H9 (cell line): ENCODE results near the gene ADARB2. TPM values are rescaled to one million over a fixed set of nuclear protein-coding genes. Genes with fewer than 3 reads are reported as not detected.

Experiments
- DNase-seq: peaks from one replicate; pipeline ENCODE4 v3.0.0-alpha.2; 2017
- H2AFZ ChIP-seq: one replicate; pipeline ENCODE4 v1.6.1; 2013; ENCODE audit warnings: mild to moderate bottlenecking, low read length, control low read depth, moderate library complexity
- H2AK5ac ChIP-seq: 2 replicates; pipeline ENCODE4 v1.6.1; 2013; ENCODE audit warnings: low read length, control low read depth, mixed read lengths; ENCODE audit not compliant: insufficient read length
- H2BK120ac ChIP-seq: one replicate; pipeline ENCODE4 v1.6.1; 2013; ENCODE audit warnings: low read depth, mild to moderate bottlenecking, low read length, control low read depth, inconsistent platforms; ENCODE audit not compliant: poor library complexity, severe bottlenecking
- H2BK12ac ChIP-seq: 2 replicates; pipeline ENCODE4 v1.6.1; 2013; ENCODE audit warnings: low read length, control low read depth, mixed read lengths, low read depth; ENCODE audit not compliant: insufficient read length
- H2BK15ac ChIP-seq: 2 replicates; pipeline ENCODE4 v1.6.1; 2013; ENCODE audit warnings: low read depth, low read length, control low read depth
- H2BK20ac ChIP-seq: one replicate; pipeline ENCODE4 v1.6.1; 2013; ENCODE audit warnings: low read depth, mild to moderate bottlenecking, low read length, control low read depth, inconsistent platforms; ENCODE audit not compliant: poor library complexity, severe bottlenecking
- H2BK5ac ChIP-seq: 2 replicates; pipeline ENCODE4 v1.6.1; 2013; ENCODE audit warnings: low read length, control low read depth, mixed read lengths; ENCODE audit not compliant: insufficient read length
- H3K14ac ChIP-seq: 2 replicates; pipeline ENCODE4 v1.6.1; 2013; ENCODE audit warnings: low read length, control low read depth; ENCODE audit not compliant: insufficient read depth
- H3K18ac ChIP-seq: 2 replicates; pipeline ENCODE4 v1.6.1; 2013; ENCODE audit warnings: low read depth, mild to moderate bottlenecking, mixed read lengths, low read length, control low read depth; ENCODE audit not compliant: insufficient read length
- H3K23ac ChIP-seq: 2 replicates; pipeline ENCODE4 v1.6.1; 2013; ENCODE audit warnings: low read length, control low read depth, mixed read lengths, low read depth; ENCODE audit not compliant: insufficient read length
- H3K23me2 ChIP-seq: 2 replicates; pipeline ENCODE4 v1.6.1; 2013; ENCODE audit warnings: low read depth, mild to moderate bottlenecking, mixed read lengths, low read length, control low read depth; ENCODE audit not compliant: insufficient read length, poor library complexity, severe bottlenecking
- H3K27ac ChIP-seq: 2 replicates; pipeline ENCODE4 v1.5.1; 2013; ENCODE audit warnings: low read length, control low read depth, mixed read lengths, low read depth; ENCODE audit not compliant: insufficient read length
- H3K27me3 ChIP-seq: 2 replicates; pipeline ENCODE4 v1.6.1; 2013; ENCODE audit warnings: low read length, control low read depth, inconsistent platforms; ENCODE audit not compliant: insufficient read depth
- H3K4ac ChIP-seq: 2 replicates; pipeline ENCODE4 v1.6.1; 2013; ENCODE audit warnings: low read depth, mild to moderate bottlenecking, control low read depth, inconsistent platforms, low read length, moderate library complexity
- H3K4me1 ChIP-seq: 2 replicates; pipeline ENCODE4 v1.6.1; 2013; ENCODE audit warnings: low read length, control low read depth, inconsistent platforms; ENCODE audit not compliant: insufficient read depth
- H3K4me2 ChIP-seq: 2 replicates; pipeline ENCODE4 v1.6.1; 2013; ENCODE audit warnings: low read length, control low read depth, mixed read lengths; ENCODE audit not compliant: insufficient read length, insufficient read depth
- H3K56ac ChIP-seq: 2 replicates; pipeline ENCODE4 v1.6.1; 2013; ENCODE audit warnings: low read depth, mild to moderate bottlenecking, mixed read lengths, low read length, control low read depth; ENCODE audit not compliant: insufficient read length
- H3K79me1 ChIP-seq: 2 replicates; pipeline ENCODE4 v1.6.1; 2013; ENCODE audit warnings: low read depth, mild to moderate bottlenecking, moderate library complexity, low read length, control low read depth, inconsistent platforms; ENCODE audit not compliant: insufficient read depth, poor library complexity, severe bottlenecking
- H3K79me2 ChIP-seq: 2 replicates; pipeline ENCODE4 v1.6.1; 2013; ENCODE audit warnings: low read length, control low read depth, inconsistent platforms; ENCODE audit not compliant: insufficient read depth
- H3K9ac ChIP-seq: 2 replicates; pipeline ENCODE4 v1.6.1; 2013; ENCODE audit warnings: low read length, control low read depth, mixed read lengths; ENCODE audit not compliant: insufficient read length; ENCODE audit errors: extremely low read depth
- H3K9me3 ChIP-seq: one replicate; pipeline ENCODE4 v1.6.1; 2013; ENCODE audit warnings: low read depth, low read length, inconsistent platforms; ENCODE audit not compliant: control insufficient read depth
- H3T11ph ChIP-seq: one replicate; pipeline ENCODE4 v1.6.1; 2013; ENCODE audit warnings: mild to moderate bottlenecking, low read length, control low read depth, inconsistent platforms
- H4K20me1 ChIP-seq: one replicate; pipeline ENCODE4 v1.6.1; 2013; ENCODE audit not compliant: control insufficient read depth, insufficient read length, insufficient read depth
- H4K5ac ChIP-seq: 2 replicates; pipeline ENCODE4 v1.6.1; 2013; ENCODE audit warnings: low read depth, mild to moderate bottlenecking, mixed read lengths, low read length, control low read depth; ENCODE audit not compliant: insufficient read length
- H4K8ac ChIP-seq: replicated peaks from 2 replicates; pipeline ENCODE4 v1.6.1; 2013; ENCODE audit warnings: low read length, control low read depth, mixed read lengths, low read depth; ENCODE audit not compliant: insufficient read length
- H4K91ac ChIP-seq: 2 replicates; pipeline ENCODE4 v1.6.1; 2013; ENCODE audit warnings: low read depth, mild to moderate bottlenecking, moderate library complexity, mixed read lengths, low read length, control low read depth; ENCODE audit not compliant: insufficient read length
- H3K27ac Mint-ChIP-seq, 3 experiments: 2 replicates in 2 of 3; 3 replicates in 1 of 3; pipeline ENCODE4 v1.8.0; 2020 to 2021; ENCODE audit warnings: mixed read lengths in 3 of 3, mild to moderate bottlenecking in 1 of 3, moderate library complexity in 1 of 3
- H3K27me3 Mint-ChIP-seq: 2 replicates; pipeline ENCODE4 v1.8.0; 2021; ENCODE audit warnings: low read depth, mild to moderate bottlenecking, moderate library complexity, mixed read lengths
- H3K36me3 Mint-ChIP-seq, 3 experiments: 2 replicates in 2 of 3; 3 replicates in 1 of 3; pipeline ENCODE4 v1.8.0; 2020 to 2021; ENCODE audit warnings: low read depth in 3 of 3, mixed read lengths in 3 of 3; ENCODE audit not compliant: insufficient read depth in 1 of 3
- H3K4me1 Mint-ChIP-seq, 2 experiments: 2 replicates each; pipeline ENCODE4 v1.8.0; 2020; ENCODE audit warnings: mixed read lengths in 2 of 2
- H3K4me3 Mint-ChIP-seq, 2 experiments: 2 replicates in 1 of 2; 3 replicates in 1 of 2; pipeline ENCODE4 v1.8.0; 2020 to 2021; ENCODE audit warnings: mild to moderate bottlenecking in 2 of 2, mixed read lengths in 2 of 2, moderate library complexity in 1 of 2
- H3K9me3 Mint-ChIP-seq, 2 experiments: 2 replicates in 1 of 2; 3 replicates in 1 of 2; pipeline ENCODE4 v1.8.0; 2020; ENCODE audit warnings: mild to moderate bottlenecking in 2 of 2, mixed read lengths in 2 of 2, moderate library complexity in 1 of 2
- WGBS: extraction: QIAGEN DNeasy Blood & Tissue Kit; methylation state at CpG from one replicate; pipeline ENCODE4 v1.1.7; 2013; ENCODE audit warnings: missing lambda C conversion rate, low lambda C conversion rate, mixed read lengths; ENCODE audit not compliant: insufficient read length; ENCODE audit errors: extremely low coverage; 5-methylcytosine and 5-hydroxymethylcytosine counted together
- total RNA-seq: library from RNA; stranded (reverse); gene quantifications from 2 replicates; pipeline ENCODE4 v1.2.1, GENCODE V29; 2021
- TF ChIP-seq, protein P1 (sequence below): fragments of 200-600 bp; sonication (generic); conservative IDR thresholded peaks from 3 replicates; pipeline ENCODE4 v1.8.0; 2021; ENCODE audit warnings: antibody characterized with exemption, mild to moderate bottlenecking

The ADARB2 gene
- total RNA-seq, 1 experiment from 2014 or later, result 0.87 TPM

DNA sequence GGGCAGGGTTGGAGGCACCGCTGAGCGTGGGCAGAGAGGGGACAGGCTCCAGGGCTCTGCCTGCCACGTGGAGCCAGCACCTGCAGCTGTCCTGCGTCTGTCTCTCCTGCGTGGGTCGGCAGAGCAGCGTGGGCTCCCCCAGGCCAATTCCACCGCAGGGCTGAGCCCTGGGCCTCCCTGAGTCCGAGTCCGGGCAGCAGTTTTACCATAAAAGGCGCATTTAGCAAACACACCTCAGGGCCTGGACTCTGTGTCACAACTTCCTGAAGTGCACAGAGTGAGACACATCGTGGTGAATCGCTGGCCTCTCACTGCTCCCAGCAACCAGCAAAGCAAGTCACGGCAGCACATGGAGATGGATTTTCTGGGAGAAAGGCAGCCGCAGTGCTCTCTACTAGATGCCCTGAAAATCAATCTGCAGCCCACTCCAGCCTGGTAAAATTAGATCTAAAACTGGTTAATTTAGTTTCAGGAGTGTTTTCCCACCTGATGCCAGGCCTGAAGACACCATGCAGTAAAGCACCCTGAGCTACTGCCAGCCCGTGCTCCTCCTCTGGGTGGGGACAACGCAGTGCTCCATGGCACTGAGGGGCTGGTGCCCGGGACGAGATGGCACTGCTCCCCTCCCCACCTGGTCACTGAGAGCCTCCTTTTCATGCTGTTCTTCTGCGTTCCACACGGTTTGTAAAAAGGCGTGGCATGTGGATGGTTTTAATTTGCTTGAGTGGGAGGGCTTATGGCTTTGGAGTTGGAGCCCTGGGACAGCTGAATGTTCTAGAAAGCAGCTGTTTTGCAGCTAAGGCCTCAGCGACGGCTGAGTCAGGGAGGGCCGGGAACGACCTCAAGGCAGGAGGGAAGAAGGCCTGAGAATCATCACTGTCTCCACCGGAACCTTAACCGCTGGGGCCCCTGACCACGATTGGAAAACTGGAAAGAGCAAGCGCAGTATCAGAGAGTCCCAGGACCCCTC is 336.9 kb downstream of the ADARB2 start:
- no peak overlapping the region for H3K27ac ChIP-seq
- H4K5ac ChIP-seq, result no peak overlapping the region
- H3K36me3 Mint-ChIP-seq, result no peaks in the 10 kb centered on the region; a peak in 1 of 7 replicates
- H3K23me2 ChIP-seq, result no peaks in the 10 kb centered on the region
- no peak overlapping the region for H3K56ac ChIP-seq
- H4K20me1 ChIP-seq, result no peaks in the 10 kb centered on the region
- H3K9me3 ChIP-seq, result no peaks in the 10 kb centered on the region
- H3K9ac ChIP-seq, result no peak overlapping the region
- no peak overlapping the region for H2BK5ac ChIP-seq
- no peaks in the 10 kb centered on the region for H3K9me3 Mint-ChIP-seq
- no peak overlapping the region for H3K4me3 Mint-ChIP-seq
- H3K14ac ChIP-seq, result no peak overlapping the region; the same call in 1 of the 2 replicates
- WGBS, result no CpG with 5 or more reads among the region's 30 CpGs
- no peak overlapping the region for H4K8ac ChIP-seq
- H3T11ph ChIP-seq, result no peak overlapping the region
- H4K91ac ChIP-seq, result no peak overlapping the region
- no peak overlapping the region for H2BK20ac ChIP-seq
- H2BK12ac ChIP-seq, result no peak overlapping the region
- no peaks in the 10 kb centered on the region for H3K79me2 ChIP-seq
- H2BK120ac ChIP-seq, result no peak overlapping the region
- TF ChIP-seq, protein P1, sequence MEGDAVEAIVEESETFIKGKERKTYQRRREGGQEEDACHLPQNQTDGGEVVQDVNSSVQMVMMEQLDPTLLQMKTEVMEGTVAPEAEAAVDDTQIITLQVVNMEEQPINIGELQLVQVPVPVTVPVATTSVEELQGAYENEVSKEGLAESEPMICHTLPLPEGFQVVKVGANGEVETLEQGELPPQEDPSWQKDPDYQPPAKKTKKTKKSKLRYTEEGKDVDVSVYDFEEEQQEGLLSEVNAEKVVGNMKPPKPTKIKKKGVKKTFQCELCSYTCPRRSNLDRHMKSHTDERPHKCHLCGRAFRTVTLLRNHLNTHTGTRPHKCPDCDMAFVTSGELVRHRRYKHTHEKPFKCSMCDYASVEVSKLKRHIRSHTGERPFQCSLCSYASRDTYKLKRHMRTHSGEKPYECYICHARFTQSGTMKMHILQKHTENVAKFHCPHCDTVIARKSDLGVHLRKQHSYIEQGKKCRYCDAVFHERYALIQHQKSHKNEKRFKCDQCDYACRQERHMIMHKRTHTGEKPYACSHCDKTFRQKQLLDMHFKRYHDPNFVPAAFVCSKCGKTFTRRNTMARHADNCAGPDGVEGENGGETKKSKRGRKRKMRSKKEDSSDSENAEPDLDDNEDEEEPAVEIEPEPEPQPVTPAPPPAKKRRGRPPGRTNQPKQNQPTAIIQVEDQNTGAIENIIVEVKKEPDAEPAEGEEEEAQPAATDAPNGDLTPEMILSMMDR, result no peak
- H2AK5ac ChIP-seq, result no peak overlapping the region
- peak overlapping the region in 2 of 3 experiments; percentile 31 to 70; a peak in 3 of 7 replicates for H3K27ac Mint-ChIP-seq
- no peaks in the 10 kb centered on the region for H3K27me3 ChIP-seq
- no peak overlapping the region for H2AFZ ChIP-seq
- peaks cover 3% of the 10 kb centered on the region for H3K27me3 Mint-ChIP-seq
- no peaks in the 10 kb centered on the region for H3K4me1 ChIP-seq
- DNase-seq, result no peak
- H3K4me1 Mint-ChIP-seq, result peaks cover 12 to 24% of the 10 kb centered on the region in 2 experiments
- no peak overlapping the region for H2BK15ac ChIP-seq
- no peak overlapping the region for H3K4ac ChIP-seq
- no peak overlapping the region for H3K18ac ChIP-seq
- H3K4me2 ChIP-seq, result no peak overlapping the region
- H3K23ac ChIP-seq, result no peak overlapping the region
- no peaks in the 10 kb centered on the region for H3K79me1 ChIP-seq
